Loucy (cell line): Measurements from ENCODE around the gene ALG3.

Experiments
- H2AFZ ChIP-seq: fragments of 200-600 bp; sonication (generic); 2 replicates; pipeline ENCODE4 v1.6.0; 2016; ENCODE audit warnings: antibody characterized with exemption, mild to moderate bottlenecking, low read length, moderate library complexity
- H3F3A ChIP-seq: fragments of 200-600 bp; 2 replicates; pipeline ENCODE4 v1.6.0; 2016; ENCODE audit warnings: antibody characterized with exemption, low read depth, mild to moderate bottlenecking
- H3K27me3 ChIP-seq: fragments of 200-600 bp; sonication (generic); 2 replicates; pipeline ENCODE4 v1.6.1; 2014; ENCODE audit warnings: low read length, mild to moderate bottlenecking; ENCODE audit not compliant: insufficient read depth, poor library complexity, severe bottlenecking
- H3K36me3 ChIP-seq: fragments of 200-600 bp; sonication (generic); 2 replicates; pipeline ENCODE4 v1.6.1; 2016; ENCODE audit warnings: low read length; ENCODE audit not compliant: insufficient read depth
- H3K4me1 ChIP-seq: fragments of 200-600 bp; sonication (generic); 2 replicates; pipeline ENCODE4 v1.5.1; 2014; ENCODE audit warnings: low read length, mild to moderate bottlenecking; ENCODE audit not compliant: insufficient read depth, poor library complexity, severe bottlenecking
- H3K4me2 ChIP-seq: fragments of 200-600 bp; sonication (generic); 2 replicates; pipeline ENCODE4 v1.6.0; 2014; ENCODE audit warnings: antibody characterized with exemption, low read length, low read depth, mild to moderate bottlenecking; ENCODE audit not compliant: poor library complexity, severe bottlenecking
- H3K4me3 ChIP-seq: fragments of 200-600 bp; sonication (generic); 2 replicates; pipeline ENCODE4 v1.5.1; 2014; ENCODE audit warnings: low read length, mild to moderate bottlenecking, mixed read lengths; ENCODE audit not compliant: poor library complexity, severe bottlenecking
- H3K79me2 ChIP-seq: fragments of 200-600 bp; sonication (generic); 2 replicates; pipeline ENCODE4 v1.6.1; 2014; ENCODE audit warnings: low read length; ENCODE audit not compliant: insufficient read depth
- H3K9ac ChIP-seq: fragments of 200-600 bp; sonication (generic); 2 replicates; pipeline ENCODE4 v1.6.0; 2014; ENCODE audit warnings: mild to moderate bottlenecking, low read depth, low read length, moderate library complexity; ENCODE audit not compliant: poor library complexity, severe bottlenecking
- H3K9me2 ChIP-seq: fragments of 200-600 bp; sonication (generic); replicated peaks from 2 replicates; pipeline ENCODE4 v1.6.1; 2016; ENCODE audit warnings: low read depth, low read length, mixed read lengths
- H3K9me3 ChIP-seq: fragments of 200-600 bp; sonication (generic); 2 replicates; pipeline ENCODE4 v1.6.1; 2014; ENCODE audit warnings: mild to moderate bottlenecking, antibody characterized with exemption, low read length, low read depth; ENCODE audit not compliant: insufficient read depth
- H4K20me1 ChIP-seq: fragments of 200-600 bp; sonication (generic); 2 replicates; pipeline ENCODE4 v1.6.0; 2014; ENCODE audit warnings: antibody characterized with exemption, low read length, mild to moderate bottlenecking; ENCODE audit not compliant: insufficient read depth, poor library complexity, severe bottlenecking
- CTCF ChIP-seq: fragments of 200-600 bp; sonication (generic); conservative IDR thresholded peaks from 2 replicates; pipeline ENCODE4 v1.5.1; 2014; ENCODE audit warnings: mild to moderate bottlenecking, antibody characterized with exemption, low read length
- EZH2phosphoT487 ChIP-seq: fragments of 200-600 bp; IDR thresholded peaks from 2 replicates; pipeline ENCODE4 v1.6.1; 2018; ENCODE audit warnings: antibody characterized with exemption, mild to moderate bottlenecking, moderate library complexity, borderline replicate concordance

Gene ALG3

GRCh38 chr3:184209146-184209923, 39.4 kb downstream of the ALG3 start:
- TF ChIP-seq EZH2phosphoT487, result no peak
- TF ChIP-seq CTCF, result no peak

GRCh38 chr3:184203526-184203925, 45.2 kb downstream of the ALG3 start:
- no peaks in the 10 kb centered on the region for H3F3A ChIP-seq
- no peaks in the 10 kb centered on the region for H3K79me2 ChIP-seq
- TF ChIP-seq EZH2phosphoT487 (no peak), CTCF (no peak)
- no peaks in the 10 kb centered on the region for H3K36me3 ChIP-seq
- H3K4me1 ChIP-seq, result no peaks in the 10 kb centered on the region
- H3K9ac ChIP-seq, result no peak overlapping the region
- H3K9me2 ChIP-seq, result no peaks in the 10 kb centered on the region
- H2AFZ ChIP-seq, result no peak overlapping the region
- no peak overlapping the region for H3K4me3 ChIP-seq
- no peaks in the 10 kb centered on the region for H3K9me3 ChIP-seq
- no peaks in the 10 kb centered on the region for H4K20me1 ChIP-seq
- no peak overlapping the region for H3K4me2 ChIP-seq
- H3K27me3 ChIP-seq, result no peaks in the 10 kb centered on the region

More at GRCh38 chr3:184209146-184209923, 39.4 kb downstream of the ALG3 start:
- Histone ChIP-seq H3F3A (no peaks in the 10 kb centered on the region), H3K9me3 (no peaks in the 10 kb centered on the region), H4K20me1 (no peaks in the 10 kb centered on the region), H3K9ac (no peak overlapping the region), H3K4me2 (no peak overlapping the region), H3K4me1 (no peaks in the 10 kb centered on the region), H3K4me3 (no peak overlapping the region), H3K27me3 (no peaks in the 10 kb centered on the region), H3K9me2 (no peaks in the 10 kb centered on the region), H2AFZ (no peak overlapping the region), H3K36me3 (no peaks in the 10 kb centered on the region), H3K79me2 (no peaks in the 10 kb centered on the region)

- Histone ChIP-seq H3K9me2 (no peaks in the 10 kb centered on the region), H3K79me2 (no peaks in the 10 kb centered on the region), H3K9me3 (no peaks in the 10 kb centered on the region), H4K20me1 (no peaks in the 10 kb centered on the region), H3F3A (no peaks in the 10 kb centered on the region), H3K36me3 (no peaks in the 10 kb centered on the region), H3K4me2 (no peak overlapping the region), H3K9ac (no peak overlapping the region), H2AFZ (no peak overlapping the region), H3K4me1 (no peaks in the 10 kb centered on the region), H3K27me3 (no peaks in the 10 kb centered on the region), H3K4me3 (no peak overlapping the region)
- TF ChIP-seq CTCF, result no peak
- no peak for TF ChIP-seq EZH2phosphoT487
Observed at GRCh38 chr3:184200825-184201224, 47.9 kb downstream of the ALG3 start.
